ENCODE data around the gene BCAR1. TPM values are rescaled to one million over a fixed set of nuclear protein-coding genes. Genes with fewer than 3 reads are reported as not detected.

BCAR1 gene
- total and polyA plus RNA-seq, 10 of the 15 experiments (the other 5 are each of a cell fraction or from before 2014, with no cell fraction given), result 0.13 to 14.1 (median 2.8) TPM; not detected in 1

GRCh38 chr16:75208861-75209505 is 42.4 kb downstream of the BCAR1 start (continued):
- no peak for TF ChIP-seq KDM1A (IDR thresholded peaks at IDR 0.05; ENCODE audit: borderline replicate concordance)

DNA sequence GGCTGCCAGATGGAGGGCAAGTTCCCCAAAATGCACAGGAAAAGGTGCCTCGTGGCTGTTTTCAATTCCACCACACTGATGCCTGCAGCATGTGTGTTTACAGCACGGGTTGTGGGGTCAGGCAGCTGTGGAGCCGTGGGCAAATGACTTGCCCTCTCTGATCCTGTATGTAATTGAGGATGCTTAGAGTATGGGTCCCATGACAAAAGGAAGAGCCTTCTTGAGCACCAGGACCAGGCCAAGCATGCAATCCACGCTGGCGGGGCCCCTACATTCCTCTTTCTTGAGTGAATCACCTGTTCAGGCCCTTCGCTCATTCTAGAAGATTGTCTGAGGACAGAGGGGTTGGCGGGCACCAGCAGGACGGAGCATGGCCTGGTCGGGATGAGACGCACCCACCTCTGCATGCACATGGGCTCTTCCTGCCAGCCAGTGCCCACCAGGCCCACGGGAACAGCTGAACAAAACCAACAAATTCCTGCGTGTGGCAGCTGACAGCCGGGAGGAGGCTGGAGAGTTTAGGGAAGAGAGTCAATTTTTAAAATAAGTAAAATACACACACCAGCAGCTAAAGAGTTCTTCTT is 43.1 kb downstream of the BCAR1 start:
- WGBS (ENCODE audit: insufficient coverage, insufficient replicate concordance, low lambda C conversion rate, missing lambda C conversion rate), result 59% methylated on average over 13 of the region's 13 CpGs
- ChIA-PET RAD21 (ENCODE audit: unreplicated experiment) (interaction anchor here (0.9 kb wide), 1 partner anchor 9 kb away, joined by 3 read pairs; no protein-coding TSS in a partner anchor), SMC1A (ENCODE audit: uncharacterized antibody, unreplicated experiment) (no interaction called here), POLR2A (no interaction called here), CTCF (interaction anchor here (0.6 to 1.6 kb wide), 3 partner anchors 8 to 172 kb away, joined by 3 to 8 read pairs (median 3); no protein-coding TSS in a partner anchor)
- Histone ChIP-seq H3K27ac (ENCODE audit: control insufficient read depth, insufficient read depth) (no peak overlapping the region), H2AFZ (ENCODE audit: control insufficient read depth, low read depth, low read length) (no peak overlapping the region), H3K4me2 (ENCODE audit: control insufficient read depth, insufficient read depth) (no peak overlapping the region), H3K4me1 (ENCODE audit: control insufficient read depth, insufficient read depth, low read length) (peaks cover 5% of the 10 kb centered on the region), H3K79me2 (ENCODE audit: control insufficient read depth, insufficient read depth, low read length) (no peaks in the 10 kb centered on the region), H3K36me3 (ENCODE audit: control insufficient read depth in 2 of 2, insufficient read depth in 2 of 2, low read length in 1 of 2) (no peaks in the 10 kb centered on the region), H3K9me3 (replicated peaks; ENCODE audit: control insufficient read depth, insufficient read depth, low read length) (no peaks in the 10 kb centered on the region), H3K9ac (ENCODE audit: control insufficient read depth, insufficient read depth, low read length) (no peak overlapping the region), H3K4me3 (no peak overlapping the region), H4K20me1 (ENCODE audit: control insufficient read depth, insufficient read depth) (no peaks in the 10 kb centered on the region), H3K27me3 (replicated peaks in 1 of 2; ENCODE audit: control insufficient read depth in 2 of 2, insufficient read depth in 2 of 2, low read length in 1 of 2) (no peaks in the 10 kb centered on the region)
- intact Hi-C loops (cut with micrococcal nuclease; ENCODE audit: unreplicated experiment), result no loop called here
- DNase-seq (ENCODE audit: low read depth, low spot score), result no peak
- no peak for TF ChIP-seq JUNB (IDR thresholded peaks at IDR 0.05)
- ATAC-seq, result no peak
- in situ Hi-C loops (cut with MboI), result no loop called here
- FAIRE-seq, result no peak
- no TSS peak for BruUV-seq (replicated peaks)

- no peak overlapping the region for H3K27ac ChIP-seq (ENCODE audit: control insufficient read depth, insufficient read depth)
- DNase-seq (ENCODE audit: low read depth, low spot score) (no peak), ATAC-seq (no peak), FAIRE-seq (no peak)
- ChIA-PET CTCF (interaction anchor here (0.6 kb wide), 1 partner anchor 405 kb away, joined by 3 read pairs; no protein-coding TSS in a partner anchor), POLR2A (interaction anchor here (0.7 kb wide), 1 partner anchor 133 kb away, joined by 3 read pairs; no protein-coding TSS in a partner anchor), RAD21 (ENCODE audit: unreplicated experiment) (no interaction called here), SMC1A (ENCODE audit: uncharacterized antibody, unreplicated experiment) (no interaction called here)
- TF ChIP-seq, protein P1, sequence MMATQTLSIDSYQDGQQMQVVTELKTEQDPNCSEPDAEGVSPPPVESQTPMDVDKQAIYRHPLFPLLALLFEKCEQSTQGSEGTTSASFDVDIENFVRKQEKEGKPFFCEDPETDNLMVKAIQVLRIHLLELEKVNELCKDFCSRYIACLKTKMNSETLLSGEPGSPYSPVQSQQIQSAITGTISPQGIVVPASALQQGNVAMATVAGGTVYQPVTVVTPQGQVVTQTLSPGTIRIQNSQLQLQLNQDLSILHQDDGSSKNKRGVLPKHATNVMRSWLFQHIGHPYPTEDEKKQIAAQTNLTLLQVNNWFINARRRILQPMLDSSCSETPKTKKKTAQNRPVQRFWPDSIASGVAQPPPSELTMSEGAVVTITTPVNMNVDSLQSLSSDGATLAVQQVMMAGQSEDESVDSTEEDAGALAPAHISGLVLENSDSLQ (IDR thresholded peaks at IDR 0.05), result no peak
- TF ChIP-seq CREM (IDR thresholded peaks at IDR 0.05; ENCODE audit: low read depth) (no peak), SMAD1 (IDR thresholded peaks at IDR 0.05; ENCODE audit: low read depth, partially characterized antibody) (no peak), EZH2 (IDR thresholded peaks at IDR 0.05; ENCODE audit: borderline replicate concordance, control insufficient read depth, low read depth, low read length) (no peak), HCFC1 (IDR thresholded peaks at IDR 0.05; ENCODE audit: low read length) (no peak), GABPA (IDR thresholded peaks at IDR 0.05; ENCODE audit: low read depth) (no peak), RELA (IDR thresholded peaks at IDR 0.05; ENCODE audit: borderline replicate concordance, partially characterized antibody) (no peak)
- TF ChIP-seq, protein P2, sequence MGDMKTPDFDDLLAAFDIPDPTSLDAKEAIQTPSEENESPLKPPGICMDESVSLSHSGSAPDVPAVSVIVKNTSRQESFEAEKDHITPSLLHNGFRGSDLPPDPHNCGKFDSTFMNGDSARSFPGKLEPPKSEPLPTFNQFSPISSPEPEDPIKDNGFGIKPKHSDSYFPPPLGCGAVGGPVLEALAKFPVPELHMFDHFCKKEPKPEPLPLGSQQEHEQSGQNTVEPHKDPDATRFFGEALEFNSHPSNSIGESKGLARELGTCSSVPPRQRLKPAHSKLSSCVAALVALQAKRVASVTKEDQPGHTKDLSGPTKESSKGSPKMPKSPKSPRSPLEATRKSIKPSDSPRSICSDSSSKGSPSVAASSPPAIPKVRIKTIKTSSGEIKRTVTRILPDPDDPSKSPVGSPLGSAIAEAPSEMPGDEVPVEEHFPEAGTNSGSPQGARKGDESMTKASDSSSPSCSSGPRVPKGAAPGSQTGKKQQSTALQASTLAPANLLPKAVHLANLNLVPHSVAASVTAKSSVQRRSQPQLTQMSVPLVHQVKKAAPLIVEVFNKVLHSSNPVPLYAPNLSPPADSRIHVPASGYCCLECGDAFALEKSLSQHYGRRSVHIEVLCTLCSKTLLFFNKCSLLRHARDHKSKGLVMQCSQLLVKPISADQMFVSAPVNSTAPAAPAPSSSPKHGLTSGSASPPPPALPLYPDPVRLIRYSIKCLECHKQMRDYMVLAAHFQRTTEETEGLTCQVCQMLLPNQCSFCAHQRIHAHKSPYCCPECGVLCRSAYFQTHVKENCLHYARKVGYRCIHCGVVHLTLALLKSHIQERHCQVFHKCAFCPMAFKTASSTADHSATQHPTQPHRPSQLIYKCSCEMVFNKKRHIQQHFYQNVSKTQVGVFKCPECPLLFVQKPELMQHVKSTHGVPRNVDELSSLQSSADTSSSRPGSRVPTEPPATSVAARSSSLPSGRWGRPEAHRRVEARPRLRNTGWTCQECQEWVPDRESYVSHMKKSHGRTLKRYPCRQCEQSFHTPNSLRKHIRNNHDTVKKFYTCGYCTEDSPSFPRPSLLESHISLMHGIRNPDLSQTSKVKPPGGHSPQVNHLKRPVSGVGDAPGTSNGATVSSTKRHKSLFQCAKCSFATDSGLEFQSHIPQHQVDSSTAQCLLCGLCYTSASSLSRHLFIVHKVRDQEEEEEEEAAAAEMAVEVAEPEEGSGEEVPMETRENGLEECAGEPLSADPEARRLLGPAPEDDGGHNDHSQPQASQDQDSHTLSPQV (IDR thresholded peaks at IDR 0.05), result no peak
- WGBS (ENCODE audit: insufficient coverage, insufficient replicate concordance, low lambda C conversion rate, missing lambda C conversion rate), result 74% methylated on average over 11 of the region's 11 CpGs
- BruUV-seq (replicated peaks), result no TSS peak
- no peak overlapping the region for H3K4me3 ChIP-seq
- H2AFZ ChIP-seq (ENCODE audit: control insufficient read depth, low read depth, low read length), result no peak overlapping the region
- H3K36me3 ChIP-seq (ENCODE audit: control insufficient read depth in 2 of 2, insufficient read depth in 2 of 2, low read length in 1 of 2), result no peaks in the 10 kb centered on the region
- no peak overlapping the region for H3K9ac ChIP-seq (ENCODE audit: control insufficient read depth, insufficient read depth, low read length)
- no peaks in the 10 kb centered on the region for H3K27me3 ChIP-seq (replicated peaks in 1 of 2; ENCODE audit: control insufficient read depth in 2 of 2, insufficient read depth in 2 of 2, low read length in 1 of 2)
- no peaks in the 10 kb centered on the region for H3K79me2 ChIP-seq (ENCODE audit: control insufficient read depth, insufficient read depth, low read length)
- no peaks in the 10 kb centered on the region for H4K20me1 ChIP-seq (ENCODE audit: control insufficient read depth, insufficient read depth)
- H3K4me2 ChIP-seq (ENCODE audit: control insufficient read depth, insufficient read depth), result no peak overlapping the region
- no peaks in the 10 kb centered on the region for H3K9me3 ChIP-seq (replicated peaks; ENCODE audit: control insufficient read depth, insufficient read depth, low read length)
- intact Hi-C loops (cut with micrococcal nuclease; ENCODE audit: unreplicated experiment) (no loop called here), in situ Hi-C loops (cut with MboI) (no loop called here)
- H3K4me1 ChIP-seq (ENCODE audit: control insufficient read depth, insufficient read depth, low read length), result peaks cover 5% of the 10 kb centered on the region
Measured at GRCh38 chr16:75207831-75208230, 43.6 kb downstream of the BCAR1 start.
